ENCODE measurements around the gene RUFY3.

Gene RUFY3

GRCh38 chr4:70772929-70773555 is 51.3 kb downstream of the RUFY3 start:
- in situ Hi-C loops (cut with MboI; ENCODE audit: low sequenced_read_pairs), result no loop called here

- in situ Hi-C loops (cut with MboI; ENCODE audit: low sequenced_read_pairs), result no loop called here
Observed at GRCh38 chr4:70778888-70779422, 57.2 kb downstream of the RUFY3 start.

- in situ Hi-C loops (cut with MboI; ENCODE audit: low sequenced_read_pairs), result no loop called here
Observed at GRCh38 chr4:70783096-70783495, 61.3 kb downstream of the RUFY3 start.

- in situ Hi-C loops (cut with MboI; ENCODE audit: low sequenced_read_pairs), result no loop called here
Observed at GRCh38 chr4:70787496-70787895, 65.7 kb downstream of the RUFY3 start.

- in situ Hi-C loops (cut with MboI; ENCODE audit: low sequenced_read_pairs), result no loop called here
Observed at GRCh38 chr4:70788733-70789132, 67.0 kb downstream of the RUFY3 start.

GRCh38 chr4:70793626-70794025 is 71.9 kb downstream of the RUFY3 start:
- in situ Hi-C loops (cut with MboI; ENCODE audit: low sequenced_read_pairs), result no loop called here

GRCh38 chr4:70801265-70801809 is 79.6 kb downstream of the RUFY3 start:
- in situ Hi-C loops (cut with MboI; ENCODE audit: low sequenced_read_pairs), result no loop called here

- in situ Hi-C loops (cut with MboI; ENCODE audit: low sequenced_read_pairs), result no loop called here
Observed at GRCh38 chr4:70802928-70803580, 81.3 kb downstream of the RUFY3 start.

GRCh38 chr4:70808151-70808550 is 86.4 kb downstream of the RUFY3 start:
- in situ Hi-C loops (cut with MboI; ENCODE audit: low sequenced_read_pairs), result no loop called here

GRCh38 chr4:70815370-70815769 is 93.6 kb downstream of the RUFY3 start:
- in situ Hi-C loops (cut with MboI; ENCODE audit: low sequenced_read_pairs), result no loop called here

GRCh38 chr4:70816894-70817293 is 95.1 kb downstream of the RUFY3 start:
- in situ Hi-C loops (cut with MboI; ENCODE audit: low sequenced_read_pairs), result no loop called here

GRCh38 chr4:70818173-70818855 is 96.5 kb downstream of the RUFY3 start:
- in situ Hi-C loops (cut with MboI; ENCODE audit: low sequenced_read_pairs), result no loop called here

GRCh38 chr4:70818921-70819320 is 97.2 kb downstream of the RUFY3 start:
- in situ Hi-C loops (cut with MboI; ENCODE audit: low sequenced_read_pairs), result no loop called here

- in situ Hi-C loops (cut with MboI; ENCODE audit: low sequenced_read_pairs), result no loop called here
Observed at GRCh38 chr4:70829015-70829414, 107.3 kb downstream of the RUFY3 start.

- in situ Hi-C loops (cut with MboI; ENCODE audit: low sequenced_read_pairs), result no loop called here
Observed at GRCh38 chr4:70829492-70829891, 107.7 kb downstream of the RUFY3 start.

- in situ Hi-C loops (cut with MboI; ENCODE audit: low sequenced_read_pairs), result no loop called here
Observed at GRCh38 chr4:70830054-70830453, 108.3 kb downstream of the RUFY3 start.

- in situ Hi-C loops (cut with MboI; ENCODE audit: low sequenced_read_pairs), result no loop called here
Observed at GRCh38 chr4:70831293-70831692, 109.5 kb downstream of the RUFY3 start.

GRCh38 chr4:70833675-70834074 is 111.9 kb downstream of the RUFY3 start:
- in situ Hi-C loops (cut with MboI; ENCODE audit: low sequenced_read_pairs), result no loop called here

GRCh38 chr4:70836081-70836480 is 114.3 kb downstream of the RUFY3 start:
- in situ Hi-C loops (cut with MboI; ENCODE audit: low sequenced_read_pairs), result no loop called here

GRCh38 chr4:70838204-70838603 is 116.4 kb downstream of the RUFY3 start:
- in situ Hi-C loops (cut with MboI; ENCODE audit: low sequenced_read_pairs), result no loop called here

- in situ Hi-C loops (cut with MboI; ENCODE audit: low sequenced_read_pairs), result no loop called here
Observed at GRCh38 chr4:70838666-70839588, 117.2 kb downstream of the RUFY3 start.

Measured in hTERT RPE-1 (cell line).